Ishikawa (cell line): ENCODE measurements around the gene BSX.

Experiments
- RAD21 ChIP-seq: IDR thresholded peaks from 2 replicates; pipeline ENCODE4 v1.6.1; 2012; ENCODE audit warnings: low read depth
- TAF1 ChIP-seq: IDR thresholded peaks from 2 replicates; pipeline ENCODE4 v1.6.1; 2012; ENCODE audit warnings: low read depth, mild to moderate bottlenecking

- TF ChIP-seq RAD21 (no peak), TAF1 (no peak)
Observed at GRCh38 chr11:122977470-122978298, 4.0 kb downstream of the BSX start.
